ENCODE measurements around the gene HBM. TPM values are rescaled to one million over a fixed set of nuclear protein-coding genes. Genes with fewer than 3 reads are reported as not detected.
"Not testable (repeated sequence)": the region's sequence is repeated elsewhere in the genome, so short reads cannot be mapped to it uniquely, and the experiment has no call there.

HBM gene
- total RNA-seq, 1 donor from 2014 or later = not detected

GRCh38 chr16:200388-200787, 34.6 kb downstream of the HBM start:
- Histone ChIP-seq H3K9me3 (no peaks in the 10 kb centered on the region), H3K27ac (no peak overlapping the region), H3K4me3 (no peak overlapping the region), H3K27me3 (no peaks in the 10 kb centered on the region), H3K36me3 (peaks cover 0 to 72% of the 10 kb centered on the region in 2 donors), H3K4me1 (no peaks in the 10 kb centered on the region)
- intact Hi-C loops (cut with DNase I) = no loop called here
- no peak for DNase-seq (ENCODE audit: extremely low spot score in 2 of 2)
- TF ChIP-seq CTCF (IDR thresholded peaks at IDR 0.05) (no peak), POLR2A (IDR thresholded peaks at IDR 0.05) (no peak), POLR2AphosphoS5 (IDR thresholded peaks at IDR 0.05; ENCODE audit: insufficient read depth in 1 of 2, low read depth in 1 of 2) (no peak)

DNA sequence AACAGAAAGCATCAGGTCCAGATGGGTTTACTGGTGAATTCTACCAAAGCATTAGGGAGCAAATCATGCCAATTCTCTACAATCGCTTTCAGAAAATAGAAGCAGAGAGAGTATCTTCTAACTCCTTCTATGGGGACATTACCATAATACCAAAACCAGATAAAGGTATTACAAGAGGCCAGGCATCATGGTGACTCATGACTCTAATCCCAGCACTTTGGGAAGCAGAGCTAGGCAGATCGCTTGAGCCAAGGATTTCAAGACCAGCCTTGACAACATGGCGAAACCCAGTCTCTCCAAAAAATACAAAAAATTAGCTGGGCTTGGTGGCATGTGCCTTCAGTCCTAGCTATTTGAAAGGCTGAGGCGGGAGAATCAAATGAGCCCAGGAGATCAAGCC, 37.5 kb downstream of the HBM start:
- intact Hi-C loops (cut with DNase I) = no loop called here
- no peak for TF ChIP-seq POLR2A (IDR thresholded peaks at IDR 0.05)
- TF ChIP-seq POLR2AphosphoS5 (IDR thresholded peaks at IDR 0.05; ENCODE audit: insufficient read depth in 1 of 2, low read depth in 1 of 2) = no peak
- TF ChIP-seq CTCF (IDR thresholded peaks at IDR 0.05) = no peak
- peaks cover 4 to 79% of the 10 kb centered on the region in 2 donors for H3K36me3 ChIP-seq
- H3K4me1 ChIP-seq = no peaks in the 10 kb centered on the region
- H3K4me3 ChIP-seq = no peak overlapping the region
- no peaks in the 10 kb centered on the region for H3K9me3 ChIP-seq
- no peak overlapping the region for H3K27ac ChIP-seq
- no peak for DNase-seq (ENCODE audit: extremely low spot score in 2 of 2)
- no peaks in the 10 kb centered on the region for H3K27me3 ChIP-seq

- H3K27ac ChIP-seq; intact Hi-C loops (cut with DNase I); DNase-seq (ENCODE audit: extremely low spot score in 2 of 2); H3K9me3 ChIP-seq; H3K4me1 ChIP-seq; H3K27me3 ChIP-seq; H3K4me3 ChIP-seq: not testable (repeated sequence)
- peaks cover 4 to 71% of the 10 kb centered on the region in 2 donors for H3K36me3 ChIP-seq
Measured at GRCh38 chr16:204046-204445, 38.3 kb downstream of the HBM start.

DNA sequence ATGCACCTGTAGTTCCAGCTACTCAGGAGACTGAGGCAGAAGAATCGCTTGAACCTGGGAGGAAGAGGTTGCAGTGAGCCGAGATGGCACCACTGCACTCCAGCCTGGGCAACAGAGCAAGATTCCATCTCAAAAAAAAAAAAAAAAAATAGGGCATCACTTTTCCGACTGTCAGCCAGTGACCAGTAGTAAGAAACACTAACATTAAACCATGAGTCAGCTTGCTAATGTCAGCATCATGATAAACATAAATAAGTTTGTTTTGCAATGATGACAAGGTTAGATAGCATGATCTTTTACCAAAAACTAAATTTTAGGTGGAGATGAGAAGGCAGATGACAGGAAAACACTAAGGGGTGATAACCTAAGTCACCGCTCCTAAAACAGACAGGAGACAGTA, 43.6 kb downstream of the HBM start:
- DNase-seq (ENCODE audit: extremely low spot score in 2 of 2); H3K9me3 ChIP-seq; intact Hi-C loops (cut with DNase I); H3K4me3 ChIP-seq; H3K27ac ChIP-seq; H3K27me3 ChIP-seq; H3K4me1 ChIP-seq: not testable (repeated sequence)
- H3K36me3 ChIP-seq = peaks cover 4 to 48% of the 10 kb centered on the region in 2 donors

GRCh38 chr16:211631-212180, 45.9 kb downstream of the HBM start:
- DNase-seq (ENCODE audit: extremely low spot score in 2 of 2); H3K9me3 ChIP-seq; H3K4me1 ChIP-seq; H3K27me3 ChIP-seq; H3K27ac ChIP-seq; intact Hi-C loops (cut with DNase I); H3K4me3 ChIP-seq: not testable (repeated sequence)
- H3K36me3 ChIP-seq = peaks cover 4 to 38% of the 10 kb centered on the region in 2 donors

- H3K9me3 ChIP-seq = no peaks in the 10 kb centered on the region
- H3K4me1 ChIP-seq = no peaks in the 10 kb centered on the region
- peaks cover 0 to 38% of the 10 kb centered on the region in 2 donors for H3K36me3 ChIP-seq
- DNase-seq (ENCODE audit: extremely low spot score in 2 of 2) = no peak
- H3K27ac ChIP-seq = no peak overlapping the region
- no peak for TF ChIP-seq POLR2A (IDR thresholded peaks at IDR 0.05)
- no peak for TF ChIP-seq CTCF (IDR thresholded peaks at IDR 0.05)
- no peak for TF ChIP-seq POLR2AphosphoS5 (IDR thresholded peaks at IDR 0.05; ENCODE audit: insufficient read depth in 1 of 2, low read depth in 1 of 2)
- no peak overlapping the region for H3K4me3 ChIP-seq
- intact Hi-C loops (cut with DNase I) = no loop called here
- H3K27me3 ChIP-seq = no peaks in the 10 kb centered on the region
Measured at GRCh38 chr16:212999-213398, 47.2 kb downstream of the HBM start.

Small RNA genes lying within 50 kb of the gene (small RNA-seq; reads per million reads assigned to genes)
- not detected for gene RF00019

Other genes with a start within 250 kb of the HBM start
- gene POLR3K, start 112.4 kb upstream of the HBM start, total RNA-seq = 12.8 TPM
- 15.0 TPM for gene SNRNP25, start 112.2 kb upstream of the HBM start, total RNA-seq
- 86.9 TPM for gene RHBDF1, start 93.3 kb upstream of the HBM start, total RNA-seq
- 124 TPM for gene MPG, start 87.8 kb upstream of the HBM start, total RNA-seq
- gene NPRL3, start 27.3 kb upstream of the HBM start, total RNA-seq = 29.2 TPM
- not detected for gene HBZ, start 13.3 kb upstream of the HBM start, total RNA-seq
- gene HBA2, start 6.9 kb downstream of the HBM start, total RNA-seq = 697 TPM
- gene HBA1, start 10.7 kb downstream of the HBM start, total RNA-seq = 523 TPM
- not detected for gene HBQ1, start 14.5 kb downstream of the HBM start, total RNA-seq
- gene LUC7L, start 63.5 kb downstream of the HBM start, total RNA-seq = 79.3 TPM
- gene FAM234A, start 68.8 kb downstream of the HBM start, total RNA-seq = 23.3 TPM
- gene RGS11, start 110.0 kb downstream of the HBM start, total RNA-seq = 5.4 TPM
- not detected for gene ARHGDIG, start 114.6 kb downstream of the HBM start, total RNA-seq
- gene PDIA2, start 117.2 kb downstream of the HBM start, total RNA-seq = not detected
- 16.9 TPM for gene AXIN1, start 186.7 kb downstream of the HBM start, total RNA-seq
- gene MRPL28, start 204.6 kb downstream of the HBM start, total RNA-seq = 96.5 TPM
- 38.3 TPM for gene PGAP6, start 216.0 kb downstream of the HBM start, total RNA-seq
- gene NME4, start 231.2 kb downstream of the HBM start, total RNA-seq = 88.6 TPM
- 17.9 TPM for gene DECR2, start 235.9 kb downstream of the HBM start, total RNA-seq

Measured in vagina (tissue), 2 donors.